Frontal cortex (tissue), 4 donors: ENCODE data around the gene IGHMBP2. TPM values are rescaled to one million over a fixed set of nuclear protein-coding genes. Genes with fewer than 3 reads are reported as not detected.
"Not testable (repeated sequence)": the region's sequence is repeated elsewhere in the genome, so short reads cannot be mapped to it uniquely, and the experiment has no call there.

Source experiments
- DNase-seq, 2 donors: peaks; one replicate each; pipeline ENCODE4 v3.0.0; 2012; ENCODE audit warnings: low spot score in 2 of 2
- FAIRE-seq: peaks from 2 replicates; lab custom pipeline; 2012; peaks lifted over from hg19 to GRCh38; lab: Jason Lieb, UNC
- total RNA-seq: library from RNA; depleted of rRNA; stranded (reverse); fragments of >200 nt; gene quantifications from one replicate; pipeline ENCODE4 v1.2.3, GENCODE V29; 2014
- donor health status: control.
- donor health status: control.
- donor health status: control.

Gene IGHMBP2
- total RNA-seq, 1 donor from 2014 or later: 10.2 TPM

DNA sequence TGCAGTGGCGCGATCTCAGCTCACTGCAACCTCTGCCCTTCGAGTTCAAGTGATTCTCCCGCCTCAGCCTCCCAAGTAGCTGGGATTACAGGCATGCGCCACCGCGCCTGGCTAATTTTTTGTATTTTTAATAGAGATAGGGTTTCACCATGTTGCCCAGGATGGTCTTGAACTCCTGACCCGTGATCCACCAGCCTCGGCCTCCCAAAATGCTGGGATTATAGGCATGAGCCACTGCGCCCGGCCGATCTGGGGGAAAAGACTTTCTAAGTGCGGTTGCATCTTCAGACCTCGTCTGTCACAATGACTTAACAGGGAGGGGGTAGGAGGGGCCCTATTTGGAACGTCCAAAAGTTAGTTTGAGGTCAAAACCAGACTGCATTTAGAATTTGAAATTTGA, 18.9 kb upstream of the IGHMBP2 start:
- DNase-seq, FAIRE-seq: not testable (repeated sequence)

DNA sequence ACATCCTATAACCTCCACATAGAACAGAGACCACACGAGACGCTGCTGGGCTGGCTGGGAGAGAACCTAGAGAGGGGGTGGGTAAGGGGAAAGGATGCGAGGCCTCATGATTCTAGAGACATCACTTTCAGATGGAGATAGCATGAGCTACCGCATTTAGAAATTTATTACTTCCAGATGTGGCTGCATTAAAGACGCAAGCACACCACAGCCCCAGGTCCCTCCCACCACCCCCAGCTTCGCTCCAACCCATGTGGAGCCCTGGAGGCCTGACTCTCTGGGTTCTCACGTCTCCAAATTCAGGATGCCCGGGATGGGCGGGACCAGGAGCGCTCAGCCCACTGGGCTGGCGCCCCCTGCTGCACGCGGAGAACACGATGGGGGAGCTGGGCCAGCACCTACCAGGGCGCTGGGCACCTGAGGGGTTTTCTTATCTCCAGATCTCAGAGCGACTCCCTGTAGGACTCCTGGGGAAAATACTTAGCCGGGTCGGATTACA, 13.7 kb upstream of the IGHMBP2 start:
- no peak for FAIRE-seq
- DNase-seq: no peak

DNA sequence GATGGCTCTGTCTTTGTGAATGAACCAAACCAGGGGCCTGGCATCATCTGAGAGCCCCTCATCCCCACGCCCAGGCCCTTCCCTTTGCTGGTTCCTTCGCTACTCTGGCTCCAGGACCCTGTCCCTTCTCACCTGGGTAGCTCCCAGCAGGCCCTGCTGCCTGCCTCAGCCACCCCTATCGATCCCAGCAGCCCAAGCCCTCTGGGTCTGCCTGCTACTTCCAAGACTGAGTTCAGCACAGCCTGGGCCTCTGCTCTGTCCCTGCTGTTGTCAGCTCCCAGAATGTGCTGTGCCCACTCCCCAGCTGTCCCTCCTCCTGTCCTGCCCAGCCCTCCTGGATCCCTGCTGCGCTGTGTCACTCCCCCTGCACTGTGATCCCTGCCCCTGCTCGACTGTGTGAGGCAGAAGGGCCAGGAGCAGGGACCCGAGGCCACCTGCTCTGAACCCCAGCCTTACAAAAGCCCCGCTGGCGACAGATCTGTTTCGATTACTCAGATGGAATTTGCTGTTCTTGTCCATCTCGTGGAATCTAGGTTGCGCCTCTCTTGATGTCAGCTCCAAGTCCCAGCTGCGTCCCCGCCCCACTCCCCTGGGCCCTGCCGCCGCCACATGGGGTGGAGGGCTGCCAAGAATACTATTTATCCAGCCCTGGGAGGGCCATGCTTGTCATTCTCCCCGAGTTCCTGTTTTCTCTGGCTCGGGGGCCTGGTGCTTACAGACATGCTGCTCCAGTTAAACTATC, 13.0 kb upstream of the IGHMBP2 start:
- DNase-seq: peak; percentile 66 to 84
- no peak for FAIRE-seq

DNA sequence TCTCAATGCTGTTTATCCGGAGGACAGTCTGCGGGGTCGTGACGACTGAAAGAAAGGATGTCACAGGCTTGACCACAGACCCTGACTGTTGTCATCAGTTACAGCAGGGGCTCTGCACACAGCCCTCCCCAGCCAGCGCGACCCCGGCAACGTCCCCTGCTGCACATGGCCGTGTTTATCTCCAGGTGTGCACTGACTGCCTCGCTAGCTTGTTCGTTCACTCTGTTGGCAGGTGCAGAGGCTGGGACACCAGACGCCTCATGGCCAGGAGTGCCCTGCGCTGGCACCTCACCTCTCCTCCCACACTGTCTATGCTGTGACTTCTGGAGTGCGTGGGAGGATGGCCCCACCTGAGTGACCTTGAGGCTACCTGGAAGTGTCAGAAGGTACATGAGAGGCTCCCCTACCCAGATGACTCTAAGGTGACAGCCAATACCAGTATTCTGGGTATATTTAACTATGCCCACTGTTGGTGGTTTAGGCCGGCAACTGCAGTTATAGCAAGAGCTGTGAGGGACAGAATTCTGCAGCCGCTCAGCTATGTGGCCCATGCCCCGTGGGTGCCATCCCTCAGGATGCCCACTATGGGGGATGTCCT, 12.2 kb upstream of the IGHMBP2 start:
- DNase-seq: no peak
- no peak for FAIRE-seq

DNA sequence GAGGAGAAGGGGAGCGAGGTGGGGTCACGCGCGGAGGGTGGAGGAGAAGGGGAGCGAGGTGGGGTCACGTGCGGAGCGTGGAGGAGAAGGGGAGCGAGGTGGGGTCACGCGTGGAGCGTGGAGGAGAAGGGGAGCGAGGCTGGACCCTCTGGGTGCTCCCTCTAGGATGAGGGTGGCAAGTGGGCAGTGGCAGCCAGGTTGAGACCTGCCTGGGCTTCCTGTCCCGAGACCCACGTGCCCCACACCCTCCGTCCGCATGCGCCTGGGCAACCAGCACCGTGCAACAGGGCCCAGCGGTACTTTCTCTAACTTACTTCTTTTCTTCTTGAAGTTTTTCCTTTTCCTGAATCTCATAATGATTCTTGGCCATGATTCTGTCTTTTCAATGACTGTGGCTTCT, 11.1 kb upstream of the IGHMBP2 start:
- FAIRE-seq (no peak), DNase-seq (no peak)

DNA sequence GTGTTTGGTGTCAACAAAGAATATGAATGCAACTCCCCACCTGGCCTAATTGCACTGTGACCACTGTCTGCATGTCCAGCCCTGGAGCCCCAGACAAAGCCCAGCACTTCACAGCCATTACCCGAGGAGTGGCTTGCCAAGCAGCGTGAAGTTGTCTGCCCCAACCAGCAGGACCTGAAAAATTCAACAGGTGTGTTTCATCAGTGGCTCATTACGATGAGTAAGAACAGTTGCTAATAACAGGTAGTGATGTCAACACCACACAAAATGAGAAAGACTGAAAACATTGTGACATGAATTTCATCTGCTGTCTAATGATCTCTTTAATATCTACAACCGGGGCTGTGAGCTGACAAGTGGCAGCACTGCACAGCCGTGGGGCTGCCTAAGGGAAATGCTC, 10.4 kb upstream of the IGHMBP2 start:
- FAIRE-seq (no peak), DNase-seq (no peak)

DNA sequence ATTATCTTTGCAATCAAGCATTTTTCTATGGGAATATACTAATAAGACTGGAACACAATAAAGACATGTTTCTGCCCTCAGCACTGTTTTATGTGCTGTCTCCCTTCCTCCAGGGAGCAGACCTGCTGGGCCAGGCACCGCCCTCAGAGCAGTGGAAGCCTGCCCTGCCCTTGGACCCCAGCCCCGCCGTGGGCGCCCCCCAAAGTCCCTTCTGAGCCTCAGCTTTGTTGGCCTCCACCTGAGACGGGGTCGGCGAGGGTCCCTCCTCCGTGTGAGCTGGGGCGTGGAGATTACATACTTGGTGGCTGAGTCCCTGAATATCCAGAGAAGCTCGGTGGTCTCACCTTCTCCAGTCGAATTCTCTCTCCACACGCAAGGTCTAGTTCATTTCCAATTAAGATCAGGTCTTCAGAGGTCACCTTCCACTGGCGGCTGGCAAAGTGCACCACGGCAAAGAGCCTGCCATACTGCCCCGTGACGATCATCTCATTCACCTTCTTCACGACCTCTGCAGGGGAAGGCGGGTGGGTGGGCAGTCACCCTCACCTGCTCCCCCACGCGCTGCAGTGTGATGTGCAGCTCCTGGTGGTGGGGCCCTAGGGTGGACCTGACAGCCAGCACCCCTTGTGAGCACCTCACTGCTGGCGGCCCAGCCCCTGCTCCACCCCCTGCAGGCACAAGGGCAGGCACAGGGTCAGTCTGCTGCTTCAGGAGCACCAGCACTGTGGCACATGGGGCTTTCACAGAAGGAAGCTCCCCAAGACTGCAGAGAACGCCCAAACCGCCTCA, 7.3 kb upstream of the IGHMBP2 start:
- DNase-seq (no peak), FAIRE-seq (no peak)

DNA sequence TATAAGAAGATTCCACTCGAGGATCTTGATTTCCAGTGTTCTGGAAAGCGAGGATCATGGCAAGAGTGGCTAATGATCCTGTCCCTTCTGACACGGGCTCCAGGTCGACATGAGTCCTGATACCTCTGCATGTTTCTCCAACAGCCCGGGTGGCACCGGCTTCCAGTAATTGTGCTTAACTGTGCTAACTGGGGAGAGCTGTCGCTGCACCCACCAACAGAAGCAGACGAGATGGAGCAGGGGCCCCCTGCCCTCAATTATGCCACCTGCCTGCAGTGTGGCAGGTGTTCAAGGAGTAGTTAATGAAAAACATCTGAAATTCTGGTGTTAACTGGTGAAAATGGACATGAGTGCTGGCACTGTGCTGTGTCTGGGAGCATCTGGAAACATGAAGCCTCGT, 6.2 kb upstream of the IGHMBP2 start:
- DNase-seq (no peak), FAIRE-seq (no peak)

DNA sequence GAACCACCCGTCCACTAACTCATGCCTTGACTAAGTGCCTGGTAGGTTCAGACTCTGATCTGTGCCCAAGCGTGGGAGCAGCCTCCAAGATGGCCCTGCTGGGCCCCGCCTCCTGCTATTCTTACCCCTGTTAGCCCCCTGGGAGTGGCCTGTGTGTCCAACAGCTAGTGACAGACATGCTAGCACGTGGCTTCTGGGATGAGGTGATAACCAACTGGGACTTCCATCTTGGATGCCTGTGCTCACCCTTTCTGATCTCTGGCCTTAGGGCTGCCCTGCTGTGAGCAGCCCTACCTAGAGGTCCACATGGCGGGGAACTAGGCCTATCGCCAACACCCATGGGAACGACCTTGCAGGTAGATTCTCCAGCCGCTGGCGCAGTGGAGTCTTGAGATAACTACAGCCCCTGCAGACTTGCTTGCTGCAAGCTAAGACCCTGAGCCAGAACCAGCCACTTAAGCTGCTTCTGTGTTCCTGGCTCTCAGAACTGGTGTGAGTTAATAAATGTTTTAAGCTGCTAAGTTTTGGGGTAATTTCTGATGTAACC, 2.8 kb upstream of the IGHMBP2 start:
- DNase-seq (no peak), FAIRE-seq (no peak)

DNA sequence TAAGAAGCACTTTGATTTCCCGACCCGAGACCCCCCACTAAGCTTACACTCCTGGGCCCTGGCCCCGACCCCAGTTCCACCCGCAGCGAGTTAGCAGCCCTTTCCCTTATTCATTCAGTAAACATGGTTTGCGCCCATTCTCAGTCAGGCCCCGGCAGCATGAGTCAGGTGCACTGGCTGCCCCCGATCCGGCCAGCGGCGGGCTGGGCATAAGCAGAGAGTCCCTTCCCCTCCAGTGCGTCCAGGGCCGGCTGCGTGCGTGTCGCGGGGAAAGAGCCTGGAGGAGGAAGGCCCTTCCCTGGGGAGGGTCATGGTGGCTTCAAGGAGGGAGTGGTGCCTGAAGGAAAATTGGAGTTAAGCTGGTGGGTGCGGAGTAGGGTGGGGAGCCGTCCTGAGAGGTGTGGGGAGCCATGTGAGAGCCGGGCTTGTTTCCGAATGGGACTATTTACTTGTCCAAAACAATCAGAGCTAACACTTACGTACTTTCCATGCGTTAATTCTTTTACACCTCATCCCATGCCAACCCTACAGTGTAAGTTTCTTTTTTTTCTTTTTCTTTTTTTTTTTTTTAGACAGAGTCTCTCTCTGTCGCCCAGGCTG, 657 bp downstream of the IGHMBP2 start:
- DNase-seq: peak in 1 of 2 donors; percentile 55
- no peak for FAIRE-seq

DNA sequence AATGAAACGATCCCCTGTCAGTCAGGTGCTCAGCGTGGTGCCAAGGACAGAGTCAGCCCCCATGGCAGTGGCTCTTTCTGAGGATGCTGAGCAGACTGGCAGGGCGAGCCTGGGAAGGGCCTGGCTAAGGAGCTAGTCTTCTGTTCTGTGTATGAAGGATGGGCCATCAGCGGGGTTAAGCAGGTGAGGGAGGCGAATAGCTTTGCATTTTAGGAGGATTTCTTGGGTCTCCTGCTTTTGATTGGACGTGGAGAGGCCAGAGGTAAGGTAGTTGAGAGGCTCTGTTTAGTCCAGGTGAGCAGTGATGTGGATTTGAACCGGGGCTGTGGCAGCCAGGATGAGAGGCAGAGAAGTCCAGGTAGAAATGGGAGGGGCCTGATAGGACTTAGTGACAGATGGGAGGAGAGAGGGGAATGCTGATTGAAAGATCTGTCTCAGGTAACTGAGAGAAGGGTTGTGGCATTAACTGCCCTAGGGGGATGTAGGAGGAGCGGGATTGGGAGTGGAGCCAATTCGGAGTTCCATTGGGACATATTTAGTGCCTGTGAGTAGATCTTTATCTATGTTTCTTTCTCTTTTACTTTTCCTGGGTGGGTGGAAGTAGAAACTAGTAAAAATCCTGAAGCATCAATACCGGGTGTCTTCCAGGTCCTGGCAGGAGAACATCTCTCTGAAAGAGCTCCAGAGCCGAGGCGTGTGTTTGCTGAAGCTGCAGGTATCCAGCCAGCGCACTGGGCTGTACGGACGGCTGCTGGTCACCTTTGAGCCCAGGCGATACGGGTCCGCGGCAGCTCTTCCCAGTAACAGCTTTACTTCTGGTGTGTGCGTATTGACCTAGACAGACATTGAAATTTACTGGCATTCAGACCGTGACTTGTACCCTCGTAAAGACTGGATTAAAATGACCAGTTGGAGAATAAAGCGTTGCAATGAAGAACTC, 2.0 kb downstream of the IGHMBP2 start:
- DNase-seq (no peak), FAIRE-seq (no peak)

DNA sequence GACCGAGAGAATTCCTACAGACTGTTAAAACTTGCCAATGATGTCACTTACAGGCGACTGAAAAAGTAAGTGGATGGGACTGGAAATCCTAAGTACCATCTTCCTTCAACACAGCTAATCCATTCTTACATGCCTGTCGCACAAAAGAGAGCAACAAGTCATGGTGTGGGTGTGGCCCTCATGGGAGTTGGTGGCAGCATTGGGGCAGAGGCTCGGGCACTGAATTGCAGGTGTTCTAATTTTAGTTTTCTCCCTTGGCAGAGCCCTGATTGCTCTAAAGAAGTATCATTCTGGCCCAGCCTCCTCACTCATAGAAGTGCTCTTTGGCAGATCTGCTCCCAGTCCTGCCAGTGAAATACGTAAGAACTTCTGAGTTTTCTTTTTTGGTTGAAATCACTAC, 4.6 kb downstream of the IGHMBP2 start:
- DNase-seq (no peak), FAIRE-seq (no peak)

DNA sequence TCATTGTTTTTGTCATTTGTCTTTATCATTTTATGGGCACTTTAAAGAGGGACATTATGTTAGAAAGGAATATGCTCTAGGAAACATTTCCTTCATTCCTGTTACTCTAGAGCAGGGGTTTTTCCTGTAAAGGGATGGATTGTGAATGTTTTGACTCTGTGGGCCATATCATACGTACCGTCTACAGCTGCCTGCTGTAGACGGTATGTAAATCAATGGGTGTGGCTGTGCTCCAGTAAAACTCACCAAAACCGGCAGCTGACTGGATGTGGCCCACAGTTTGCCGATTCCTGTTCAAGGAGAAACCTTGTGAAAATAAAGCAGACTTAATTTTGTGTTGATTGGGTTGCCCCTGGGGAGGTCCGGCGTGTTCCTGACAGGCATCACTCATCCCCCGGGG, 7.3 kb downstream of the IGHMBP2 start:
- DNase-seq: no peak
- FAIRE-seq: no peak

DNA sequence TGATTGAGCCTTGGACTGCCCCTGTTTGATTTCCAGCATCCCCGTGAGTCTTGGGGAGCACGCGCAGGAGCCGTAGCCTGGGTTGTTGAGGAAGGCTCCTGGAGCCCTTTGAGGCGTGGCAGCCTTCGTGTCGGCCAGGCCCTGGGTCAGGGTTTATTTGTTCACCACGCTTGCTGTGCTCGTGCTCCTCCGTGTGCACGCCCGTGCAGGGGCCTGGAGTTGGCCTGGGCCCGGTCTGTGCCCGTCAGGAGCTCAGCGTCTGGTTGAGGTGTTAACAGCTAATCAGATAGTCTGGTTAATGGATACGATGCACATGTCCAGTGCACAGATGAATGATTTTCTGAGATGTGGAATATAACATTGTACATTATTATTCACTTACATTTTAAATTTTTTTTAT, 8.0 kb downstream of the IGHMBP2 start:
- DNase-seq: no peak
- no peak for FAIRE-seq

DNA sequence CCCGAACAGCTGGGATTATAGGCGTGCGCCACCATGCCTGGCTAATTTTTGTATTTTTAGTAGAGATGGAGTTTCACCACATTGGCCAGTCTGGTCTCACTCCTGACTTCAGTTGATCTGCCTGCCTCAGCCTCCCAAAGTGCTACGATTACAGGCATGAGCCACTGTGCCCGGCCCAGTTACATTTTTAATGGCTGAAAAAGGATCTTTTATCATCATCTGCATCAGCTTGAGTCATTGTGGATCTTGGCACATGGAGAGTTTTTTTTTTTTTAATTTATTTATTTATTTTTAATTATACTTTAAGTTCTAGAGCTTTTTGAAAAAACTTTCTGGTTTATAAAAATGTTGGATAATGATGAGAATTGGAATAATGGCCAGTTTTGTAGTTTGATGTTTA, 8.6 kb downstream of the IGHMBP2 start:
- no peak for DNase-seq
- FAIRE-seq: no peak

DNA sequence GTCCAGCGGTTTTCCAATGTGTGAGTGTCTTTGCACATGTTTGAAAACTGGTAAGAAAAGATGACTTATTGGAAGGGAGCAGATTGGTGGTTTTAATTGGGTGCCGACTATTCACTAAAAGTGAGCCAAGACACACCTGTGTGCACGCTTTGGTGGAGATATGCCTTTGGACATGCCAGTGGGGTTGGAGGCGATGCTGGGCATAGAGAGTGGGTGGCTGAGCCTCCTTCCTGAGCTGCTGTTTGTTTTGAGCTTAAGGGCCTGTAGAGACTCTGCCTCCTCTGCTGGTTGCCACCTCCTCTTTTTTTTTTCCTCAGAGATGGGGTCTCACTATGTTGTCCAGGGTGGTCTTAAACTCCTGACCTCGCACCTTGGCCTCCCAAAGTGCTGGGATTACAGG, 9.5 kb downstream of the IGHMBP2 start:
- no peak for FAIRE-seq

DNA sequence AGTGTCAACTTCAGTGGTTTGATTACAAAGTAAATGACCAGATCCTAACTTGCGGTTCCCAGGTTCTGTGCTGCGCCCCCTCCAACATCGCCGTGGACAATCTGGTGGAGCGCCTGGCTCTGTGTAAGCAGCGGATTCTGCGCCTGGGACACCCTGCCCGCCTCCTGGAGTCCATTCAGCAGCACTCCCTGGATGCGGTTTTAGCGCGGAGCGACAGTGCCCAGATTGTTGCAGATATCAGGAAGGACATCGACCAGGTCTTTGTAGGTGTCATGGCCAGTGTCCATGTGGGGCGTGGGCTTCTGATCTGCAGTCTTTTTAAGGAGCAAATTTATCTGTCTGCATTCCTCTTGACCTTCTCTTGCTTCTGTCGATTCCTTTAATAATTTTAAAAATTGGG, 11.1 kb downstream of the IGHMBP2 start:
- no peak for DNase-seq
- no peak for FAIRE-seq

More for the DNA sequence above, 9.5 kb downstream of the IGHMBP2 start:
- DNase-seq: no peak

DNA sequence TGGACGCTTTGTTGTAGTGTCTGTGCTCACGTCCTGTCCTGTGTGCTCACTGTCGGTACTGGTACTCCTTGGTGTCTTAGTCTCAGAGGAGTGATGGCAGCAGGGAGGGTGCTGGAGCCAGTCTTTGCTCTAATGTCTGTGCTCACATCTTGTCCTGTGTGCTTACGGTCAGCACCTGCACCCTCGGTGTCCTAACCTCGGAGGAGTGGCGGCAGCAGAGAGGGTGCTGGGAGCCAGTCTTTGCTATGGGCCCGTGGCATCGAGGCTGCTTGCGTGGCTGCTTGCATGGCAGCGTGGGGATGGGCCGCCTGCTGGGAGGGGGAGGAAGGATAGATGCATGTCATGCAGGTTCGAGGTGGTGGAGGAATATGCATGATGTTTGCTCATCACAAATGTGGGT, 12.7 kb downstream of the IGHMBP2 start:
- no peak for DNase-seq
- no peak for FAIRE-seq

DNA sequence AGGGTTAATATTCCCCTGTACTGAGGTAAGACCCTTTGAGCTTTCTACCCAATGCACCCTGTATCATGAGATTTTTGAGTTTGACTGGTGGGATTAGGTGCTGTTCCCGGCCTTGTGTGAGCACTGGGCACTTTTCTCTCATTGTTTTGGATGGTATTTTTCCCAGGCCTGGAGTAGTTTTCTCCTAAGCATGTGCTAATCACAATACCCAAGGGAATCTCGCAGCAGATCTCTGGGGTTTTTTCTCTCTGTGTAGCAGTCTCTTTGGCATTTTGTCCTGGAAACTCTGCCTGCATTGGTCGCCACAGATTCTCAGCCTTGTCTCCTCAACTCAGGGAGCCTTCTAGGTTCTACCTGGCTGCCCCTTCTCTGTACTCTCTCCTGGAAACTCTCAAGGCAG, 19.9 kb downstream of the IGHMBP2 start:
- FAIRE-seq (no peak), DNase-seq (no peak)
